ENCODE data around the gene ACTR3C. TPM values are rescaled to one million over a fixed set of nuclear protein-coding genes. Genes with fewer than 3 reads are reported as not detected.

Gene ACTR3C
- total RNA-seq, 1 experiment from 2014 or later, result 2.2 TPM

DNA sequence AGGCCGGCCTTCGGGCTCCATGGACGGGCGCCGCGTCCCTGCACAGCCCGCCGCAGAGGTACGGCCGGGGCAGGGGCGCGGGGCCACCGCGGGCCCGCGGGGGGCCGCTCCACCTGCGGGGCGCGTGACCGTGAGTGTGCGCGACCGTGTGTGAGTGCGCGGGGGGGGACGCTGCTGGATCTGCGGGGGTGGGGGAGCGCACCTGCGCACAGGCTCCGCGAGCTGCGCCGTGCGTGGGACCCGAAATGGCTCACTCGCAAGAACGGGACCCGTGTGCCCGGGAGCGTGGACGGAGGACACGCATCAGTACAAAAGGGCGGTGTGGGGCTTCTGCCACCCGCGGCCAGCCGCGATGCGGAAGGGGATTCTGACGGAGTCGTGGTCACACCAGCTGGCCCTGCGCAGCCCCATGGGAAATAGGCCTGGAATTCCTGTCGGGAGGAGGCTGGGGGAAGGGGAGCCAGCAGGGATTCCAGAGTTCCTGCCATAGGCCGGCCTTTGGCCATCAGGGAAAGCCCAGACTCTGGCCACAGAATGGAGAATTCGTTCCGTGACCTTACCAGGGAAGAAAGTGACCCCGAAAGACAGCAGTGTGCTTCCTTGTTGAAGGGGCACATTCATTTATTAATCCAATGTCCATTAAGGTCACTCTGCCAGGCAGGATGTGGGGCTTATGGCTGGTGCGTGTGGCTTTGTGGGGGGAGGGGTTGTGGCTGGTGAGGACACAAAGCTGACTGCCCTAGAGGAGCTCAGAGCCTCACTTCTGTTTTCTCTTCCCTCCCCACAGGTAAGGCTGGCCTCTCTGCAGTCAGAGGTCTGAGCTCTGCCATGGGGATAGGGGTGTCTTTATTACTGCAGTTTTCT is 45.8 kb upstream of the ACTR3C start:
- Histone ChIP-seq H3T11ph (ENCODE audit: low read length) (peak overlapping the region; percentile 4), H2AFZ (ENCODE audit: low read length) (no peak overlapping the region), H3K23ac (ENCODE audit: insufficient read length, low read depth, low read length) (no peak overlapping the region), H2BK5ac (ENCODE audit: insufficient read length, low read length) (no peak overlapping the region), H4K5ac (ENCODE audit: insufficient read length, low read depth, low read length) (no peak overlapping the region), H2BK12ac (ENCODE audit: insufficient read length, low read depth, low read length) (no peak overlapping the region), H3K27ac (ENCODE audit: insufficient read length, low read depth, low read length) (peak overlapping the region; percentile 10), H3K4ac (ENCODE audit: low read depth, low read length) (no peak overlapping the region; the same call in 1 of the 2 replicates), H3K79me2 (ENCODE audit: insufficient read depth, low read length) (peaks cover 12% of the 10 kb centered on the region; the same call in 1 of the 2 replicates), H2AK5ac (ENCODE audit: insufficient read length, low read length) (no peak overlapping the region), H3K4me2 (ENCODE audit: insufficient read depth, insufficient read length, low read length) (peak overlapping the region; percentile 68), H3K9ac (ENCODE audit: extremely low read depth, insufficient read length, low read length) (peak overlapping the region; percentile 82), H4K8ac (replicated peaks; ENCODE audit: insufficient read length, low read depth, low read length) (no peak overlapping the region), H3K56ac (ENCODE audit: insufficient read length, low read depth, low read length) (no peak overlapping the region), H4K91ac (ENCODE audit: insufficient read length, low read depth, low read length) (no peak overlapping the region), H2BK120ac (ENCODE audit: low read depth, low read length, poor library complexity, severe bottlenecking) (no peak overlapping the region), H4K20me1 (ENCODE audit: control insufficient read depth, insufficient read depth, insufficient read length) (no peaks in the 10 kb centered on the region), H3K23me2 (ENCODE audit: insufficient read length, low read depth, low read length, poor library complexity, severe bottlenecking) (peaks cover 16% of the 10 kb centered on the region), H2BK15ac (ENCODE audit: low read depth, low read length) (no peak overlapping the region), H3K14ac (ENCODE audit: insufficient read depth, low read length) (peak overlapping the region; percentile 93; the same call in 1 of the 2 replicates), H3K18ac (ENCODE audit: insufficient read length, low read depth, low read length) (peak overlapping the region; percentile 97), H3K79me1 (ENCODE audit: insufficient read depth, low read depth, low read length, poor library complexity, severe bottlenecking) (peaks cover 7% of the 10 kb centered on the region), H3K9me3 (ENCODE audit: control insufficient read depth, low read depth, low read length) (no peaks in the 10 kb centered on the region), H3K27me3 (ENCODE audit: insufficient read depth, low read length) (no peaks in the 10 kb centered on the region), H3K4me1 (ENCODE audit: insufficient read depth, low read length) (peaks cover 3% of the 10 kb centered on the region; the same call in 1 of the 2 replicates), H2BK20ac (ENCODE audit: low read depth, low read length, poor library complexity, severe bottlenecking) (no peak overlapping the region)
- Mint-ChIP-seq H3K36me3 (ENCODE audit: insufficient read depth in 1 of 3, low read depth in 3 of 3) (peaks cover 21 to 40% (median 35%) of the 10 kb centered on the region in 3 experiments; a peak in 6 of 7 replicates), H3K27me3 (ENCODE audit: low read depth) (no peaks in the 10 kb centered on the region; the same call in none of the 2 replicates), H3K9me3 (no peaks in the 10 kb centered on the region), H3K4me3 (peak overlapping the region; percentile 94 to 96), H3K4me1 (peaks cover 37 to 50% of the 10 kb centered on the region in 2 experiments), H3K27ac (peak overlapping the region; percentile 98 to 100 (median 99))
- WGBS (ENCODE audit: extremely low coverage, insufficient read length, low lambda C conversion rate), result no CpG with 5 or more reads among the region's 58 CpGs
- DNase-seq, result peak; percentile 89
- no peak for TF ChIP-seq CTCF (conservative IDR thresholded peaks at IDR 0.05)

Measured in H9 (cell line).